PC-9 (cell line): ENCODE data around the gene RREB1.

Experiments used
- EZH2 ChIP-seq: fragments of 200-600 bp; sonication (generic); IDR thresholded peaks from 2 replicates; pipeline ENCODE4 v1.8.0; 2017; ENCODE audit warnings: antibody characterized with exemption, low read depth
- TF ChIP-seq, protein P1 (sequence below): fragments of 200-600 bp; sonication (generic); conservative IDR thresholded peaks from 2 replicates; pipeline ENCODE4 v1.6.1; 2017; ENCODE audit warnings: mixed run types, antibody characterized with exemption, mild to moderate bottlenecking, moderate library complexity

DNA sequence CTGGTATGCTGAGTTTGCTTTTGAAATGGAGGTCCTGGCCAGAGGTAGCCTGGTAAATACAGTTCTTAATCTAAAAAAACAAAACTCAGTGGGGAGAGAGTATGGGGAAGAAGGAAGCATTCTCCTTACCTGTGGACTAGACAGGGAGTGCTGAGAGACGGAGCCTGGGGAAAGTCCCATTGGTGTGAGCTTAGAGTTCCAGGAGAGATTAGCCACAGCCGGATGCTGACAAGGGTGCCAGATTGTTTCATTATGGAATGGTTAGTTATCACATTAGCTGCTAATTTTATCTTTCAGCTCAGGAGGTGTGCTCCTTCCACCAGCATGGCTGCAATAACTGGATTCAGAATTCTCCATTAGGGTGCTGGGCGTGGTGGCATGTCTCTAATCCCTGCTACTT, 75.9 kb downstream of the RREB1 start:
- TF ChIP-seq, protein P1, sequence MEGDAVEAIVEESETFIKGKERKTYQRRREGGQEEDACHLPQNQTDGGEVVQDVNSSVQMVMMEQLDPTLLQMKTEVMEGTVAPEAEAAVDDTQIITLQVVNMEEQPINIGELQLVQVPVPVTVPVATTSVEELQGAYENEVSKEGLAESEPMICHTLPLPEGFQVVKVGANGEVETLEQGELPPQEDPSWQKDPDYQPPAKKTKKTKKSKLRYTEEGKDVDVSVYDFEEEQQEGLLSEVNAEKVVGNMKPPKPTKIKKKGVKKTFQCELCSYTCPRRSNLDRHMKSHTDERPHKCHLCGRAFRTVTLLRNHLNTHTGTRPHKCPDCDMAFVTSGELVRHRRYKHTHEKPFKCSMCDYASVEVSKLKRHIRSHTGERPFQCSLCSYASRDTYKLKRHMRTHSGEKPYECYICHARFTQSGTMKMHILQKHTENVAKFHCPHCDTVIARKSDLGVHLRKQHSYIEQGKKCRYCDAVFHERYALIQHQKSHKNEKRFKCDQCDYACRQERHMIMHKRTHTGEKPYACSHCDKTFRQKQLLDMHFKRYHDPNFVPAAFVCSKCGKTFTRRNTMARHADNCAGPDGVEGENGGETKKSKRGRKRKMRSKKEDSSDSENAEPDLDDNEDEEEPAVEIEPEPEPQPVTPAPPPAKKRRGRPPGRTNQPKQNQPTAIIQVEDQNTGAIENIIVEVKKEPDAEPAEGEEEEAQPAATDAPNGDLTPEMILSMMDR: no peak
- no peak for TF ChIP-seq EZH2
